ENCODE data around the gene NTRK2.

Gene NTRK2

GRCh38 chr9:84969084-84969483 is 299.6 kb downstream of the NTRK2 start:
- Histone ChIP-seq H2AFZ (ENCODE audit: low read depth, low read length) (no peak overlapping the region), H3K4me3 (ENCODE audit: low read length) (no peak overlapping the region), H3K27me3 (ENCODE audit: insufficient read depth, low read length) (no peaks in the 10 kb centered on the region), H3K4me1 (ENCODE audit: insufficient read depth, low read length) (peaks cover 10% of the 10 kb centered on the region), H3K9me3 (ENCODE audit: low read length) (no peaks in the 10 kb centered on the region), H3K36me3 (ENCODE audit: insufficient read depth, low read length) (no peaks in the 10 kb centered on the region)

- Histone ChIP-seq H3K27me3 (ENCODE audit: insufficient read depth, low read length) (no peaks in the 10 kb centered on the region), H3K4me3 (ENCODE audit: low read length) (no peak overlapping the region), H3K36me3 (ENCODE audit: insufficient read depth, low read length) (no peaks in the 10 kb centered on the region), H2AFZ (ENCODE audit: low read depth, low read length) (no peak overlapping the region), H3K9me3 (ENCODE audit: low read length) (no peaks in the 10 kb centered on the region), H3K4me1 (ENCODE audit: insufficient read depth, low read length) (peaks cover 17% of the 10 kb centered on the region)
Measured at GRCh38 chr9:84969736-84970135, 300.2 kb downstream of the NTRK2 start.

- Histone ChIP-seq H3K36me3 (ENCODE audit: insufficient read depth, low read length) (no peaks in the 10 kb centered on the region), H3K4me3 (ENCODE audit: low read length) (no peak overlapping the region), H3K27me3 (ENCODE audit: insufficient read depth, low read length) (no peaks in the 10 kb centered on the region), H2AFZ (ENCODE audit: low read depth, low read length) (no peak overlapping the region), H3K9me3 (ENCODE audit: low read length) (no peaks in the 10 kb centered on the region), H3K4me1 (ENCODE audit: insufficient read depth, low read length) (peaks cover 24% of the 10 kb centered on the region)
Measured at GRCh38 chr9:84970432-84970831, 300.9 kb downstream of the NTRK2 start.

GRCh38 chr9:84971571-84971970 is 302.0 kb downstream of the NTRK2 start:
- H3K4me3 ChIP-seq (ENCODE audit: low read length), result no peak overlapping the region
- H3K27me3 ChIP-seq (ENCODE audit: insufficient read depth, low read length), result no peaks in the 10 kb centered on the region
- peaks cover 35% of the 10 kb centered on the region for H3K4me1 ChIP-seq (ENCODE audit: insufficient read depth, low read length)
- H2AFZ ChIP-seq (ENCODE audit: low read depth, low read length), result no peak overlapping the region
- no peaks in the 10 kb centered on the region for H3K9me3 ChIP-seq (ENCODE audit: low read length)
- no peaks in the 10 kb centered on the region for H3K36me3 ChIP-seq (ENCODE audit: insufficient read depth, low read length)

GRCh38 chr9:84974258-84974657 is 304.7 kb downstream of the NTRK2 start:
- H3K4me3 ChIP-seq (ENCODE audit: low read length), result no peak overlapping the region
- H3K36me3 ChIP-seq (ENCODE audit: insufficient read depth, low read length), result no peaks in the 10 kb centered on the region
- no peaks in the 10 kb centered on the region for H3K27me3 ChIP-seq (ENCODE audit: insufficient read depth, low read length)
- peaks cover 42% of the 10 kb centered on the region for H3K4me1 ChIP-seq (ENCODE audit: insufficient read depth, low read length)
- no peaks in the 10 kb centered on the region for H3K9me3 ChIP-seq (ENCODE audit: low read length)
- no peak overlapping the region for H2AFZ ChIP-seq (ENCODE audit: low read depth, low read length)

- Histone ChIP-seq H2AFZ (ENCODE audit: low read depth, low read length) (no peak overlapping the region), H3K4me3 (ENCODE audit: low read length) (no peak overlapping the region), H3K36me3 (ENCODE audit: insufficient read depth, low read length) (no peaks in the 10 kb centered on the region), H3K4me1 (ENCODE audit: insufficient read depth, low read length) (peaks cover 38% of the 10 kb centered on the region), H3K9me3 (ENCODE audit: low read length) (no peaks in the 10 kb centered on the region), H3K27me3 (ENCODE audit: insufficient read depth, low read length) (no peaks in the 10 kb centered on the region)
Measured at GRCh38 chr9:84974855-84975254, 305.3 kb downstream of the NTRK2 start.

- Histone ChIP-seq H3K4me3 (ENCODE audit: low read length) (no peak overlapping the region), H3K9me3 (ENCODE audit: low read length) (peaks cover 3% of the 10 kb centered on the region), H2AFZ (ENCODE audit: low read depth, low read length) (no peak overlapping the region), H3K27me3 (ENCODE audit: insufficient read depth, low read length) (no peaks in the 10 kb centered on the region), H3K36me3 (ENCODE audit: insufficient read depth, low read length) (no peaks in the 10 kb centered on the region), H3K4me1 (ENCODE audit: insufficient read depth, low read length) (peaks cover 38% of the 10 kb centered on the region)
Measured at GRCh38 chr9:84975926-84976325, 306.4 kb downstream of the NTRK2 start.

GRCh38 chr9:84978661-84979060 is 309.1 kb downstream of the NTRK2 start:
- no peaks in the 10 kb centered on the region for H3K27me3 ChIP-seq (ENCODE audit: insufficient read depth, low read length)
- H3K4me3 ChIP-seq (ENCODE audit: low read length), result no peak overlapping the region
- H3K9me3 ChIP-seq (ENCODE audit: low read length), result peaks cover 3% of the 10 kb centered on the region
- no peaks in the 10 kb centered on the region for H3K36me3 ChIP-seq (ENCODE audit: insufficient read depth, low read length)
- H3K4me1 ChIP-seq (ENCODE audit: insufficient read depth, low read length), result peaks cover 38% of the 10 kb centered on the region
- no peak overlapping the region for H2AFZ ChIP-seq (ENCODE audit: low read depth, low read length)

- Histone ChIP-seq H3K27me3 (ENCODE audit: insufficient read depth, low read length) (no peaks in the 10 kb centered on the region), H3K36me3 (ENCODE audit: insufficient read depth, low read length) (no peaks in the 10 kb centered on the region), H3K9me3 (ENCODE audit: low read length) (peaks cover 3% of the 10 kb centered on the region), H3K4me3 (ENCODE audit: low read length) (no peak overlapping the region), H3K4me1 (ENCODE audit: insufficient read depth, low read length) (peaks cover 9% of the 10 kb centered on the region), H2AFZ (ENCODE audit: low read depth, low read length) (no peak overlapping the region)
Measured at GRCh38 chr9:84983749-84984148, 314.2 kb downstream of the NTRK2 start.

GRCh38 chr9:84988621-84989020 is 319.1 kb downstream of the NTRK2 start:
- Histone ChIP-seq H2AFZ (ENCODE audit: low read depth, low read length) (no peak overlapping the region), H3K4me3 (ENCODE audit: low read length) (no peak overlapping the region), H3K4me1 (ENCODE audit: insufficient read depth, low read length) (peaks cover 46% of the 10 kb centered on the region), H3K27me3 (ENCODE audit: insufficient read depth, low read length) (no peaks in the 10 kb centered on the region), H3K36me3 (ENCODE audit: insufficient read depth, low read length) (no peaks in the 10 kb centered on the region), H3K9me3 (ENCODE audit: low read length) (no peaks in the 10 kb centered on the region)

- no peak overlapping the region for H2AFZ ChIP-seq (ENCODE audit: low read depth, low read length)
- H3K36me3 ChIP-seq (ENCODE audit: insufficient read depth, low read length), result no peaks in the 10 kb centered on the region
- H3K4me1 ChIP-seq (ENCODE audit: insufficient read depth, low read length), result peaks cover 45% of the 10 kb centered on the region
- H3K4me3 ChIP-seq (ENCODE audit: low read length), result no peak overlapping the region
- H3K27me3 ChIP-seq (ENCODE audit: insufficient read depth, low read length), result no peaks in the 10 kb centered on the region
- H3K9me3 ChIP-seq (ENCODE audit: low read length), result no peaks in the 10 kb centered on the region
Measured at GRCh38 chr9:84990416-84990815, 320.9 kb downstream of the NTRK2 start.

- Histone ChIP-seq H3K36me3 (ENCODE audit: insufficient read depth, low read length) (no peaks in the 10 kb centered on the region), H3K9me3 (ENCODE audit: low read length) (no peaks in the 10 kb centered on the region), H3K4me3 (ENCODE audit: low read length) (no peak overlapping the region), H3K4me1 (ENCODE audit: insufficient read depth, low read length) (peaks cover 41% of the 10 kb centered on the region), H2AFZ (ENCODE audit: low read depth, low read length) (no peak overlapping the region), H3K27me3 (ENCODE audit: insufficient read depth, low read length) (no peaks in the 10 kb centered on the region)
Measured at GRCh38 chr9:84990850-84991513, 321.5 kb downstream of the NTRK2 start.

- Histone ChIP-seq H3K9me3 (ENCODE audit: low read length) (no peaks in the 10 kb centered on the region), H2AFZ (ENCODE audit: low read depth, low read length) (no peak overlapping the region), H3K36me3 (ENCODE audit: insufficient read depth, low read length) (no peaks in the 10 kb centered on the region), H3K4me1 (ENCODE audit: insufficient read depth, low read length) (peaks cover 41% of the 10 kb centered on the region), H3K27me3 (ENCODE audit: insufficient read depth, low read length) (no peaks in the 10 kb centered on the region), H3K4me3 (ENCODE audit: low read length) (no peak overlapping the region)
Measured at GRCh38 chr9:84991514-84991870, 322.0 kb downstream of the NTRK2 start.

GRCh38 chr9:84992381-84992780 is 322.9 kb downstream of the NTRK2 start:
- Histone ChIP-seq H3K27me3 (ENCODE audit: insufficient read depth, low read length) (no peaks in the 10 kb centered on the region), H3K4me3 (ENCODE audit: low read length) (no peak overlapping the region), H2AFZ (ENCODE audit: low read depth, low read length) (no peak overlapping the region), H3K4me1 (ENCODE audit: insufficient read depth, low read length) (peaks cover 41% of the 10 kb centered on the region), H3K36me3 (ENCODE audit: insufficient read depth, low read length) (no peaks in the 10 kb centered on the region), H3K9me3 (ENCODE audit: low read length) (no peaks in the 10 kb centered on the region)

Measured in neuron (in vitro differentiated cells).